BE2C (cell line): ENCODE data around the gene SHC3.

ENCODE experiments used
- DNase-seq: peaks from one replicate; pipeline ENCODE4 v3.0.0-alpha.2; 2020
- H3K27me3 ChIP-seq: fragments of 250-450 bp; sonication (Bioruptor Pico); 2 replicates; pipeline ENCODE4 v1.5.1; 2020; ENCODE audit warnings: mild to moderate bottlenecking
- H3K36me3 ChIP-seq: fragments of 250-450 bp; sonication (Bioruptor Pico); 2 replicates; pipeline ENCODE4 v1.5.1; 2020; ENCODE audit warnings: mild to moderate bottlenecking
- H3K4me1 ChIP-seq: fragments of 250-450 bp; sonication (Bioruptor Pico); 2 replicates; pipeline ENCODE4 v1.5.1; 2020
- H3K4me3 ChIP-seq: 2 replicates; pipeline ENCODE4 v1.5.1; 2011; ENCODE audit warnings: low read depth, low read length
- H3K9me3 ChIP-seq: fragments of 250-450 bp; sonication (Bioruptor Pico); 2 replicates; pipeline ENCODE4 v1.5.1; 2020
- TF ChIP-seq, protein P1 (sequence below): IDR thresholded peaks from 2 replicates; pipeline ENCODE4 v1.5.1; 2012; ENCODE audit warnings: mild to moderate bottlenecking, low read depth, low read length

The SHC3 gene

DNA sequence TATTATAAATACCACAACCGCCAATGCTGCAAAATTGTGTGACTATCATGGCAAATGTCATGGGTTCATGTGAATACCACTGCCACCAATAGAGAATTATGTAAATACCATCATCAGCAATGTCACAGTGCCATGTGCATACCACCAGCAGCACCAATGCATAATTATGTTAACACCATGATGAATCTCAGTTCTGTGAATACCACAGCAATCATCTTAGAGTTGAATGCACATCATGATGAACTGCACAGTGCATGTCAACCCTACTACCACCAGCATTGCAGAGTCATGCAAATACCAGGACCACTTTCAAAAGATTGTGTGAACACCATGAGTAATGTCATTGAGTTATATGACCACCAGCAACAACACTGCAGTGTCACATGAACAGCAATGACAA is 63.2 kb downstream of the SHC3 start:
- no peak for DNase-seq
- peaks cover 5% of the 10 kb centered on the region; the same call in 1 of the 2 replicates for H3K36me3 ChIP-seq
- no peaks in the 10 kb centered on the region for H3K9me3 ChIP-seq
- no peak overlapping the region for H3K4me3 ChIP-seq
- TF ChIP-seq, protein P1, sequence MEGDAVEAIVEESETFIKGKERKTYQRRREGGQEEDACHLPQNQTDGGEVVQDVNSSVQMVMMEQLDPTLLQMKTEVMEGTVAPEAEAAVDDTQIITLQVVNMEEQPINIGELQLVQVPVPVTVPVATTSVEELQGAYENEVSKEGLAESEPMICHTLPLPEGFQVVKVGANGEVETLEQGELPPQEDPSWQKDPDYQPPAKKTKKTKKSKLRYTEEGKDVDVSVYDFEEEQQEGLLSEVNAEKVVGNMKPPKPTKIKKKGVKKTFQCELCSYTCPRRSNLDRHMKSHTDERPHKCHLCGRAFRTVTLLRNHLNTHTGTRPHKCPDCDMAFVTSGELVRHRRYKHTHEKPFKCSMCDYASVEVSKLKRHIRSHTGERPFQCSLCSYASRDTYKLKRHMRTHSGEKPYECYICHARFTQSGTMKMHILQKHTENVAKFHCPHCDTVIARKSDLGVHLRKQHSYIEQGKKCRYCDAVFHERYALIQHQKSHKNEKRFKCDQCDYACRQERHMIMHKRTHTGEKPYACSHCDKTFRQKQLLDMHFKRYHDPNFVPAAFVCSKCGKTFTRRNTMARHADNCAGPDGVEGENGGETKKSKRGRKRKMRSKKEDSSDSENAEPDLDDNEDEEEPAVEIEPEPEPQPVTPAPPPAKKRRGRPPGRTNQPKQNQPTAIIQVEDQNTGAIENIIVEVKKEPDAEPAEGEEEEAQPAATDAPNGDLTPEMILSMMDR: no peak
- H3K4me1 ChIP-seq: no peaks in the 10 kb centered on the region
- H3K27me3 ChIP-seq: no peaks in the 10 kb centered on the region

DNA sequence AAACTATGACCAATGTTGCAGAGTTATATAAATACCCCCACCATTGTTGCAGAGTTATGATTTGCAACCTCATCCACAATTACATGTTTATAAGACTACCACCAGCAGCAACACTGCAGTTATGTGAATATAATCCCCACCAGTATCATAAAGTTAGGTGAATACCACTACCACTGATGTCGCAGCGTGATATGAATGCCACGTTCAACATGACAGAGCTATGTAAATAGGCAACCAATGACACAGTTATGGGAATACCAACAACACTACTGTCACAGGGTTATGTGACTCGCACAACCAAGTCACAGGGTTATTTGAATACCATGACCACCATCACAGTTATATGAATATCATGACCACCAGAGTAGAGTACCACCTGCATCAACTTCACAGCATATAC is 63.9 kb downstream of the SHC3 start:
- TF ChIP-seq, protein P1: no peak
- no peaks in the 10 kb centered on the region for H3K9me3 ChIP-seq
- no peaks in the 10 kb centered on the region for H3K4me1 ChIP-seq
- DNase-seq: no peak
- H3K36me3 ChIP-seq: peaks cover 9% of the 10 kb centered on the region
- H3K27me3 ChIP-seq: no peaks in the 10 kb centered on the region
- H3K4me3 ChIP-seq: no peak overlapping the region

DNA sequence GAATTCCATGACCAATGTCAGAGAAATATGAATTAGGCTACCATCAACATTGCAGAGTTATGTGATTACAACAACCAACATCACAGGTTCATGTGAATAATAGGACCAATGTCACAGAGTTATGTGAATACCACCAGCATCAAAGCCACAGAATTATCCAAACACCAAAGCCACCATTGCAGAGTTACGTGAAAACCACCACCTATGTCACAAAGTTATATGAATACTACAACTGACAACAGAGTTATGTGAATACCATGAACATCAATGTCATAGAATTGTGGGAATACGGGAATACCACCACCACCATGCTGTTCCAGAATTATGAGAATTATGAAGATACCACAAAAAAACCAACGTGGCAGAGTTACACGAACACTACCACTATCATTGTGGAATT is 64.8 kb downstream of the SHC3 start:
- no peaks in the 10 kb centered on the region for H3K4me1 ChIP-seq
- H3K9me3 ChIP-seq: no peaks in the 10 kb centered on the region
- no peaks in the 10 kb centered on the region for H3K27me3 ChIP-seq
- H3K4me3 ChIP-seq: no peak overlapping the region
- TF ChIP-seq, protein P1: no peak
- DNase-seq: no peak
- H3K36me3 ChIP-seq: peaks cover 18% of the 10 kb centered on the region

DNA sequence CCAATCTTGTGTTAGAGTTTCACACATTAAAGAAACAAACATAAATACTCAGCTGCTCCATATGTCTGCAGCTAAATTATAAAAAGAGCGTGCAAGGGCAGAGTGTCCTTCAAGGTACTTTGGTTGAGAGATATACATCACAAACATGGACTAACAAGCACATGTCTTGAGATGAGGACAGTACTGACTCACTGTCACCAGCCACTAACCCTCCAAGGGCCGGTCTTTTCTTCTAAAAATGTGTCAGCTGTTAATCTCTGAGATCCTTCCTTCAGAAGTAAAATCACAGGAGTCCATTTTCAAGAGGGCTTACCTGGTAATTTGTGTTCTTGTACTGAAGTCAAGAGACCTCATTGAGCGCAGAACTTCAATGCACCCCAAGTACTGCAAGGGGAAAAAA is 66.4 kb downstream of the SHC3 start:
- Histone ChIP-seq H3K36me3 (peaks cover 33% of the 10 kb centered on the region), H3K9me3 (no peaks in the 10 kb centered on the region), H3K27me3 (no peaks in the 10 kb centered on the region), H3K4me1 (no peaks in the 10 kb centered on the region), H3K4me3 (no peak overlapping the region)
- DNase-seq: no peak
- TF ChIP-seq, protein P1: no peak

DNA sequence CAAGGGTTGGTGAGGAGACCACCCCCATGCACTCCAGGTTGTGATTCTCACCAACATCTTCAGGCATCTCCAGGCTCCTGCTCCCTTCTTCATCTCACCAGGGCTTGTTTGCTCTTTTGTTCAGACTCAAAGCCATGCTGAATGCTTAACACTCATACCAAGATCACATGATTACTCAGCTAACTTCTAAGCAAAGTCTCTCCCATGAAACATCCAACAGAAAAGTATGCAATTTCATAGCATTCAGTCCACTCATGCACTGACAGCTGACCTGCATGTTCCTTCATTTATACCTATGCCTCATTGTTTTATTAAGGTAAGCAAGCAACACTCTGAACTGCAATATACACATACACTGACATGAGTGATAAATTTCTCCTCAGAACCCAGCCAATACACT is 69.0 kb downstream of the SHC3 start:
- Histone ChIP-seq H3K9me3 (no peaks in the 10 kb centered on the region), H3K4me1 (no peaks in the 10 kb centered on the region), H3K36me3 (peaks cover 38% of the 10 kb centered on the region), H3K4me3 (no peak overlapping the region), H3K27me3 (no peaks in the 10 kb centered on the region)
- DNase-seq: no peak
- TF ChIP-seq, protein P1: no peak

DNA sequence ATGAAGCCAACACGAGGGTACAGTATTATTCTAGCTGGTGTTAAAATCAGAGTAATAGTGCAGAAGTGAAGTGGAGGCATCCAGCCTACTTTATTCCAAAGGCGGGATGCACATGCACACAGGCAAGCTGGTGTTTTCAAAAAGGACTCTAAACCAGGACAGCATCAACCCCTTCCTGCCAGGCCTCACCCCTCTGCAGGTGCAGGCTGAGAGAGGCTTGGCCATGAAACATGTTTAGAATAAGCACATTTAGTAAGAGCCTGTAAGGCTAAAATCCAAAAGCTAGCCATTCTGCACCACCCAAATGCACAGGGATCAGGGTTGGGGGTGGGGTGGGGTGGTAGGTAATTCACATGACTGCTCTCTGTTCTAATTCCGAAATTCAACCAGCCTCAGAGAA is 71.2 kb downstream of the SHC3 start:
- TF ChIP-seq, protein P1: no peak
- Histone ChIP-seq H3K4me1 (no peaks in the 10 kb centered on the region), H3K9me3 (no peaks in the 10 kb centered on the region), H3K36me3 (peaks cover 42% of the 10 kb centered on the region), H3K27me3 (no peaks in the 10 kb centered on the region), H3K4me3 (no peak overlapping the region)
- DNase-seq: no peak
